AG09309 (cell line): Measurements from ENCODE around the gene MRPS25.

ENCODE experiments used
- DNase-seq: peaks from one replicate; pipeline ENCODE4 v3.0.0-alpha.2; 2010; ENCODE audit warnings: low read depth
- H3K4me3 ChIP-seq: 2 replicates; pipeline ENCODE4 v1.5.1; 2011; ENCODE audit warnings: mild to moderate bottlenecking, low read depth, low read length, moderate library complexity; ENCODE audit not compliant: control insufficient read depth
- CTCF ChIP-seq: IDR thresholded peaks from 2 replicates; pipeline ENCODE4 v1.5.1; 2011; ENCODE audit warnings: mild to moderate bottlenecking, low read depth, low read length, inconsistent platforms; ENCODE audit not compliant: insufficient read depth, control insufficient read depth; ENCODE audit errors: missing control alignments

Gene MRPS25

DNA sequence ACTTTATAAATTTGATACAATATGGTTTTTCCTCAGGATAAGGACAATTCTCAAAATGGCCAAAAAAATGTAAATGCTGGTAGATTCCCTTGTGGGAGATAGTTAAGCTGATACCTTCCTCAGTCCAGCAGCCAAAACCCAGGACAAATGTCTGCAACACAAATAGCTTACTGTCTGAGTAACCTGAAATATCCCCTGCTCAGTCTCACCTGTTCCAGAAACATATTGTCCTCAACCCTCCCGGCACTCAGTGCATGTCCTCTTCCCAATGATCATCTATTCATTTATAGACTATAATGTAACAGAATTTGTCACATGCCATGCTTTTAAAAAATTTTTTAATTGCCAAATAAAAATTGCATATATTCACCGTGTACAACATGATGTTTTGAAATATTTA, 21.6 kb upstream of the MRPS25 start:
- DNase-seq, result no peak
- no peak for TF ChIP-seq CTCF

GRCh38 chr3:15086263-15086662, 21.1 kb upstream of the MRPS25 start:
- DNase-seq, result no peak
- no peak overlapping the region for H3K4me3 ChIP-seq
- TF ChIP-seq CTCF, result no peak

More for the DNA sequence above, 21.6 kb upstream of the MRPS25 start:
- H3K4me3 ChIP-seq, result no peak overlapping the region

DNA sequence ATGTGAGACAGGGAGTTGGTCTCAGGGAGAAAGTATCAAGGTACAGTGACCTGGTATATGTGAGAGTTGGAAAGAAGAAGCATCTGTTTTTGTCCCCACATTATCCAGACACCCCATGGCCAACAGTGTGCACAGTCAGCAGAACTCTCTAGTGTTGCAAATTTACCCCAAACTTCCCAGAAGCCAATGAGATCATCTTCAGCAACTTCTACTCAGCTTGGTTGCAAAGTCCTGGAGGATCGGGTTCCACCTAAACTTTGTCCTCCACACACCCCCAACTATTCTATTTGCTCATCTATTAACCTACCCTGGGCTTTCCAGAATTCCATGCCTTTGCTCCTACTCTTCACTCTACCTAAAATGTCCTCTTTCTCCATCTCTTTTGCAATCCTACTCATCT, 18.1 kb upstream of the MRPS25 start:
- no peak for DNase-seq
- no peak for TF ChIP-seq CTCF

DNA sequence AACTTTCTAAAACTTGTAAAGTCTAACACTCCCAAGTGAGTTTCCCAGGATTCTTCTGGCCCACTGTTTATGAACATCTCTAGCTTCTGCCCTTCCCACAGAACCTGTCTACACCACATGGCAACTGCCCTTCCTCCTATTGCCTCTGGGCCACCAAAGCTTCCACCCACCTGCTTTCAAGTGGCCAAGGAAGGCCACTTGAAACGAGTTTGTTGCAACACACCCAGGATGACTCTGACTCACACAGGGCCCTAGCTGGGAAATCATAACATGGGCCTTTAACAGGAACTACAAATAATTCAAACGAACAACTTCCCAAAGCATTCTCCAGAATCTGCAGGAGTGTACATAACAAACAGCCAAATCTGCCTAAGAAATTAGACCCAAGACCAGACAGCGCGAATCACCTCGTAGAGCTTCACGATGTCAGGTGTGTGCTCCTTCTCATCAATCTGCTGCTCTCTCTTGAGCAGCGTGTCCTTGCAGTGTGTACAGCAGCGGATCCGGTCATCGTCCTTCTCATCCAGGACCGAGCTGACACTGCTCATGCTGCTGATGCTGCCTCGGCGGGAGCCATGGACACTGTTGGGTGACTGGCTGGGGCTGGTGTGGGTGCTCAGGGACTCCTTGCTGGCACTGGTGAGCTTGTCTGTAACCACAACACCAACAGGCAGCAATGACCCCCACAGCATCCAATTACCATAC, 17.0 kb upstream of the MRPS25 start:
- H3K4me3 ChIP-seq, result no peak overlapping the region
- no peak for DNase-seq
- TF ChIP-seq CTCF, result no peak

More for the DNA sequence above, 18.1 kb upstream of the MRPS25 start:
- H3K4me3 ChIP-seq, result no peak overlapping the region

- H3K4me3 ChIP-seq, result no peak overlapping the region
- no peak for TF ChIP-seq CTCF
- DNase-seq, result no peak
Measured at GRCh38 chr3:15079091-15079490, 14.0 kb upstream of the MRPS25 start.

- H3K4me3 ChIP-seq, result no peak overlapping the region
- no peak for DNase-seq
- TF ChIP-seq CTCF, result no peak
Measured at GRCh38 chr3:15074500-15074899, 9.4 kb upstream of the MRPS25 start.
